ENCODE data around the gene LMAN1.

Gene LMAN1, protein sequence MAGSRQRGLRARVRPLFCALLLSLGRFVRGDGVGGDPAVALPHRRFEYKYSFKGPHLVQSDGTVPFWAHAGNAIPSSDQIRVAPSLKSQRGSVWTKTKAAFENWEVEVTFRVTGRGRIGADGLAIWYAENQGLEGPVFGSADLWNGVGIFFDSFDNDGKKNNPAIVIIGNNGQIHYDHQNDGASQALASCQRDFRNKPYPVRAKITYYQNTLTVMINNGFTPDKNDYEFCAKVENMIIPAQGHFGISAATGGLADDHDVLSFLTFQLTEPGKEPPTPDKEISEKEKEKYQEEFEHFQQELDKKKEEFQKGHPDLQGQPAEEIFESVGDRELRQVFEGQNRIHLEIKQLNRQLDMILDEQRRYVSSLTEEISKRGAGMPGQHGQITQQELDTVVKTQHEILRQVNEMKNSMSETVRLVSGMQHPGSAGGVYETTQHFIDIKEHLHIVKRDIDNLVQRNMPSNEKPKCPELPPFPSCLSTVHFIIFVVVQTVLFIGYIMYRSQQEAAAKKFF

DNA sequence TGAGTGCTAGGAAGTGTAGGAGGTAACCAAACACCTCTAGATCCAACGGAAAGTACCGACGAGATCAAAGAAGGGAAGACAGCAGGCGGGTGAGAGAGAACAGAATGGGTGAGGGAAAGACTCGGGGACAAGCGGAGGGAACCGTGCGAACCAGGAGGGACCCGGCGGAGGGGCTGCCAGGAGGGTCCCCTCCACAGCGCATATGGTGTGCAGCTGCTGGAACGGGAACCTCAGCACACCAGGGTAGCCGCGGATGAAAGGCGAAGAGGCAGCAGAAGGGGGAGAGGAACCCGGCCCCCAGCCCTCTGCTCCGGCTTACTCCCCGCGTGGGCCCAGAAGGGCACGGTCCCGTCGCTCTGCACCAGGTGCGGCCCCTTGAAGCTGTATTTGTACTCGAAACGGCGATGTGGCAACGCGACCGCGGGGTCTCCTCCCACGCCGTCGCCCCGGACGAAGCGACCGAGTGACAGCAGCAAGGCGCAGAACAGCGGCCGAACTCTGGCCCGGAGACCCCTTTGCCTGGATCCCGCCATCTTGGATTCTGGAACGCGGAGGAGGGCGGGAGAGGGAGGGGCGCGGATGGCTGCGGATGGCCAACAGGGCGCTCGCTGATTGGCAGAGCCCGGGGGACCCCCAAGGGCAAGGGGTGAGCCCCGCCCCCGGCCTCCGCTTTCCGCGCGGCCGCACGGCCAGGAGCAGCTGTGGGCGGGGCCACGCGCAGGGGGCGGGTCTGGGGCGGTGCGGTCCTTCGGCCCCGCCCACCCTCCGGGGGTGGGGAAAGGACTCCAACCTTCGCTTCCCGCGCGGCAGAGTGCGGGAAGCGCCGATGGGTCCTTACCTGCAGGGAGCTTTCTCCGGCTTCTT is at the start of gene LMAN1:
Gene LMAN1 (minus strand): TSS at position 554 of the 864 bp plus-strand sequence. CDS start 21 bp downstream, at position 533.
- in situ Hi-C loops (cut with MboI; ENCODE audit: low sequenced_read_pairs): no loop called here

DNA sequence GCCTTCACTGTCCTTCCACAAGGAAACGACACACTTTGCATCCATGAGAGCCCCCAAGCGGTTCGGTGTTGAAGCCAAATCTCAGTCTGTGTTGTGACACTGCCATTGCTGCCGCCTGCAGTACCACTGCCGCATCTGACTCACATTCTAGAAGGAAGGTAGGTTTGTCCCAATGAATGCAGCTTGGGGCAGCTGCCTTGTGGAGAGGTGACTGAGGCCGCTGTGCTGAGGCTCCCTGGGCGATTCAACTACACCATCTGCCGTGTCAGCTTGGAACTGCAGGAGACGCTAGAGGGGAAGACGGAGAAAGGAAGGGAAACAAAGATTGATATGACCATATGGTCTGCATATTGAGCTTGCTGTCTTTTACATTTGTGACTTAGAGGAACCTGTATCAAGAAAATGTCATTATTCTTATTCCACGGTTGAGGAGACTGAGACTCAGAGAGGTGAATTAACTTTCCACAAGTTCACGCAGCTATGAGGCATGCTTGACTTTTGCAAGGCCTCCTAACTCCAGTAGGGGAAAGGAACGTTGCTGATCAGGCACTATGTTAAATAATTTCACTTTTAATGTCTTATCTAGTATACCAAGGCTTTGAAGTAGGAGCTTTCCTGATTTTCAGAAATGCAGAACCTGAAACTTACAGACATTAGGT is 43.5 kb upstream of the LMAN1 start:
- in situ Hi-C loops (cut with MboI; ENCODE audit: low sequenced_read_pairs): no loop called here

DNA sequence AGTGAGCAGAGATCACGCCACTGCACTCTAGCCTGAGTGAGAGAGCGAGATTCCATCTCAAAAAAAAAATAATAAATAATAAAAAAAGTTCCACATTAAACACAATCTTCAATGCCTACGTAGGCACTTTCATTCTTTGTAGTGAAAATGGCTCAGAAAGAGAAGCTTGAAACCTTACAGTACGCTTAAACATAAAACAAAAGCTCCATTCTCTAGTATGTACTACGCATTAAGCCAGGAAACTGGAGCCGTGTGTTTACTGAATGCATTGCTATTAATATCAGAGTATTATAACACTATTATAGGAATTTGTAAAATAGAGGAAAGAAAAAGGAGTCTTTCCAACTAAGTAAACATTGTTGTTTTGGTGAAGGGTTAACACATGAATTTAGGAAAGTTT is 41.3 kb upstream of the LMAN1 start:
- in situ Hi-C loops (cut with MboI; ENCODE audit: low sequenced_read_pairs): no loop called here

DNA sequence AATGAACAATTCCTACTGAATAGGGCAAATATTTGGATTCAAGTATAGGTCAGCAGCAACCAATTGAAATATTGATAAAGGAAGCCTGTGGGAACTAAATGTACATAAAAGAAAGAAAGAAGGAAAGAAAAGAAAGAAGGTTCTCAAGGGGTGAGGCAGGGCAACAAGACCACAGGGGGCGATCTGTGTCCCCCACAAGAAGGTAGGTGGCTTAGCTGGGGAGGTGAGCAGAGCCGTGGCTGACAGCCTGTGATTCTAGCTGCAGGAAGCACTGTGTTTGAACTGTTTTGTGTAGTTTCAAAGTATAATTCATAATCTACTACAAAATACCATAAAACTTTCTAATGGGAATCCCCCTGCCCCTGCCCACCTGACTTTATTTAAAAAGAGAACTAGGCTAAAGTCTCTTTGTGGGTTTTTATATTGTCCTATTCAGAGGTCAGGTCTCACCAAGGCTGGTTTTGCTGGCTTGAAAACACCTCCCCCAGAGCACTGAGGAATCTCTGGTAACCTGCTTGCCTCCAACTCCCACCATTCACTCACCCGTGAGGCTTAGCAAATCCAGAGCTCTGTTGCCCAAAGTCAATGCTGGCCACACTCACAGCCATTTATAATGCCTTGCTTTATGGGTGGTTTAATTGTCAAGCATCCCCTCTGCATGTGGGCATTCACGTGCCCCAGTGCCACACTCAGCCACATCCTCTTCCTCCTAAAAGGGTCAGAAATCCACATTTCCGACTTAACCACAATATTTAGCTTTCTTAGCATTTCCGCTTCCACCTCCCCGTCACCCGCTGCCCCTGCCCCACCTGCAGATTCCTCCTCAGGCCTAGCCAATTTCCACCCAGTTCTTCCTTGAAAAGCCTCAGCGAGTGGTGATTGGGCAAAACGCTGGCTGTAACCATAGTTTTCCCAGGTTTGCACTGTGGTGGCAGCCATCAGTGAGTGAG is 36.4 kb upstream of the LMAN1 start:
- in situ Hi-C loops (cut with MboI; ENCODE audit: low sequenced_read_pairs): no loop called here

DNA sequence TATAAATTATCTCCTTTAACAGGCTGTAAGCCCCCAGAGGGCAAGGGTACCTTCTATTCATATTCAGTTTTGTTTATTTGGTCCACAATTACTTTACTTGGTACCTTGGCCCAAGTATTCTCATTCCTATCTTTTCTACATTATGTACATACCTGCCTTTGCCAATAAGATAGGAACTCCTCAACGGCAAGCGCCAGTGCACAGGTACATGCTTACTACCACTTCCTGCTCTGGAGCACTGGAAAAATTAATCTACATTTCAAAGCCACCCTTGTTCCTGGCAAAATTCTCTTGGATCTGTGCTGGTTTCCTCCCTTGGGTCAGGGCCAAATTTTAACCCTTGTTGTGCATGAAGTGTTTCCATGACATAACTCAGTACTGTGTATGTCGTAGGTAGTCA is 34.3 kb upstream of the LMAN1 start:
- in situ Hi-C loops (cut with MboI; ENCODE audit: low sequenced_read_pairs): no loop called here

DNA sequence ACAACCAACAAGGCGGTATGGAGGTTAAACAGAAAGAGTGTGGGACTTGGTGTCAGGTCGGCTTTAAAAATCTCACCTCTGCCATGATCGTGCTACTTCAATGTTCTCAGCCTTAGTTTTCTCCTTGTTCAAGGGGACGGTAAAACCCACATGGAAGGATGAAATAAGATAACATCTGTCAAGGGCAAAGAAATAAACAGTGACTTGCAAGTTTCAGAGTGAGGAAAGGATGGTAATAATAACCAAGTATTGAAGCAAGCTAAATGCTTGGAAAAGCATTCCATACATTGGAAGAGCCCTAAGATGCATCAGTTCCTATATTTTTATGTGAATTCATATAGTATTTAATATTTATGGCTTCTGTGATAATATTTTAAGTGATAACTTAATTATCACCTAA is 29.8 kb upstream of the LMAN1 start:
- in situ Hi-C loops (cut with MboI; ENCODE audit: low sequenced_read_pairs): no loop called here

DNA sequence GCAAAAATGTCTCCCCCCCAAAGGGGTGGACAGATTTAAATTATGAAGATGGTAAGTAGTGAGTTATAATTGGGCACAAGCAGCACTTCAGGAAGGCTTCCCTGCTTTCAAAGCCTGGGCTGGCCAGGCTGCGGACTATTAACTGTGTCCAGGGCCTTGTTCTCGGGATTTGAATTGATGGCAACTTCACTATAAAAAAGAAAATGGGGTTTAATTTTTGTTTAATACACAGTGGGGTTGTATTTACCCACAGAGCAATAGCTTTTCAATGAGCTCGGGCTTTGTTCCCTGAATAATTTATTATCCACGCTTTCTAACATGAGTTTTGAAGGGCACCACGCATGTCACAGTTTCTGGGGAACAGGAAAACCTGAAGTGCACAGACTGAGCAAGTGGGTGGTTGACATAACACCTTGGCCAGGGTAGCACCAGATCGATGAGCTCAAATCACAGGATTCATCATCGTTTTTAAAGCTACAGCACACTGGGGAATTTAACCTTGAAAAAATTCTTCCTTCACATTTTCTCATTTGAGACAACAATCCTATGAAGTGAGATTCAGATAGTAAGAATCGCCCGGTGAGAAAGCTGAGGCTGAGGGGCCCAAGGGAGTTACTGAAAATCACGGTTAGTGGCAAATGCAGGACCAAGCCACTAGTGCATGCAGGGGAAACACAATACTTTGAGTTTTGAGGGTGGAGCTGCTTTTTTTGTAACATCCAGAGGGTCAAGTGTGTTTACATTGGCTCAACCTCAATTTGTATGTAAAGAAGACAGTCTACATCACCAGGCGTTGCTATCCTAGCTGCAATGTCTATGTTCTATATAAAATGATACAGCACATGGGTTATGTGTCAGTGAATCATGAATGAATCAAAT is 28.9 kb upstream of the LMAN1 start:
- in situ Hi-C loops (cut with MboI; ENCODE audit: low sequenced_read_pairs): no loop called here

DNA sequence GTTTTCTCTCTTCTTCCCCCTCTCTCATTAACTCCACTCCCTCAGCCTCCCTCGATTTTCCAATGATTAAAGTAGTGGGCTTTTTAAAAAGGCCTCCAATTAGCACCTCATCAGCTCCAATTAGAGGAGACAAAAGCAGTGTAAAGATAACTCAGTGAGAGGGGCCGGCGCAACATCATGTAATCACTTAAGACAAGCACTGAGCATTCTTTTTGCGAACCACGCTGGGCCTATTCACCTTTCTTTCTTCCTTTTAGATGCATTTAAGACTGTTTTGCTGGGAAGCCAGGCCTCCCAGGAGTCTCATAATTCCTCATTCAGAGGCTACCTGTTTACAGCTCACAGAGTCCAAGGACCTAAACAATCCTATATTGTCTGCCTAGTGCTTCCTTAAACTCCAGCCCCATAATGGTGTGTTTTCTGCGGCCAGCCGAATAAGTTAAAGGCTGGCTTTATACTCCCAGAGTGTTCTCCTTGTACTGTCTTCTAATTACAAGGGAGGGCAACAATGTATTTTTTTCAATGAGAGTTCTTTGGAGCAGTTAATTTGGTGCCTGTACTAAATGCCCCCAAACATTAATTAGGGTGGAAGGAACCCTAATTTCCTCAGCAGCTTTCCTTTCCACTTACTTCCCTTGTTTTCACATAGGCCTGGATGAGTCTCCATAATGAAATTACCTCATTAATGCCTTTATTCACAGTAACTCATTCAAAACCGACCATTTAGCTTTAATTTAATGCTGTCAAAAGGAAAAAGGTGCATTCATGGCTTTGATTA is 28.0 kb upstream of the LMAN1 start:
- in situ Hi-C loops (cut with MboI; ENCODE audit: low sequenced_read_pairs): no loop called here

DNA sequence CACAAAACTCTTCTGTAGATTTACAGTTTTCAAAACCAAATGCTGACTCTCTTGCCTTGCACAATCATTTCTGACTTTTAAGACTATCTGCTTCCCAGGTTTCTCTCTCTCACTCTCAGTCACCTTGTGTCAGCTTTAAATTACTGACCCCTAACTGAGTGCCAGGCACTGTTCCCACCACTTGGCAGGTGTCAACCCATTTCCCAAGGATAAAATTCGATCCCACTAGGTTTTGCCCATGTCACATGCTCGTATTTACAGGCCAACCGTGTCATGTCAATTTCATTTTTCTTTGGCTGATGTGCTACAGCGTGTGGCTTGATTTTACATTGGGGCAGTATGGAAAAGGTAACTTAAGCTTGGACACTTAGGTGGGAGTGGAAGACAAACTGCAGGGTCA is 26.1 kb upstream of the LMAN1 start:
- in situ Hi-C loops (cut with MboI; ENCODE audit: low sequenced_read_pairs): no loop called here

DNA sequence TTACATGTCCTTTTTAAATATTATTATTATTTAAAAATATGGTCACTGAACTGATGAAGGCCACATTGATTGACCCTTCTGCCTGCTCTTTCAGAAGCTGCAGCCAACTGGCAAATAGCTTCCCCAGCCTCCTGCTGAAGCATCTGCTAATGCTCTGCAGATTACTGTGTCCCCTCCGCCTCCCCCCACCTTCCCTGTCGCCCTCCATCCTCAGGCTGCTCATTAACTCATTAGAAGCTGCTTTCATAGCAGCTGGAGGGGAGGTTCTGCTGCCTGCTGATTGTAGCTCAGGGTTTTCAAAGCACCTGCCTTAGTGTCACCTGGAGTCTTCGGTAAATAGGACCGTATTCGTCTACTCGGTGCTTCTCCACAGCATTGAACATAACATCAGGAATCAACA is 24.8 kb upstream of the LMAN1 start:
- in situ Hi-C loops (cut with MboI; ENCODE audit: low sequenced_read_pairs): no loop called here

DNA sequence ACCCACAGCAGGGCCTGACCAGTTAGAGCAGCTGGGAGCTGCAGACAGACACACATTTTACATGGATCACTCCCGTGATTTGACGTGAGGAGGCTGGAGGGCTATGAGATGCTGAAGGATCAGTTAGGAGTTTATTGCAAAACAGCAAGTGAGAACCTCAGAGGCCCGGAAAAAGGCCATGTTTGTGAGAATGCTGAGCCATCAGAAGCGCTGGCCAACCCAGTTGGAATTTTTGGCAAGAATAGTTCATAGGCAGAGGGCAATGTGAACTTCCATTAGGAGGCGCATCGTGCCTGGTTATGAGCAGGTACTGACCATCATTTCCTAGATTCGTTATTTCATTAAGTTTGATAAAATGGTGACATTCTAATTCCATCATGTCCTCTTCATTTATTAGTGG is 23.3 kb upstream of the LMAN1 start:
- in situ Hi-C loops (cut with MboI; ENCODE audit: low sequenced_read_pairs): no loop called here

DNA sequence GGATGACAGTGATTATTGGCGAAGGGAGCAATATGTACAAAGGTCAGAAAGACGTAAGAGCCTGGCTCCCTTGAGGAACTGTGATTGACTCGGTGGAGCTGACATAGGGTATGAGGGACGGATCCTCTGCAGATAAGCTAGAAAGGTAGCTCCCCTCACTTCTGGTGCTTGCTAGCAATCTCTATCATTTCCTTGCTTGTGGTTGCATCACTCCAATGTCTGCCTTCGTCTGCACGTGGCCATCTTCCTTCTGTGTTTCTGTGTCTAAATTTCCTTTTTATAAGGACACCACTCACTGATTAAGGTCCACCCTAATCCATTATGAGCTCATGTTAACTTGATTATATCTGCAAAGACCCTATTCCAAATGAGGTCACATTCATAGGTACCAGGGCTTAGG is 22.9 kb upstream of the LMAN1 start:
- in situ Hi-C loops (cut with MboI; ENCODE audit: low sequenced_read_pairs): no loop called here

DNA sequence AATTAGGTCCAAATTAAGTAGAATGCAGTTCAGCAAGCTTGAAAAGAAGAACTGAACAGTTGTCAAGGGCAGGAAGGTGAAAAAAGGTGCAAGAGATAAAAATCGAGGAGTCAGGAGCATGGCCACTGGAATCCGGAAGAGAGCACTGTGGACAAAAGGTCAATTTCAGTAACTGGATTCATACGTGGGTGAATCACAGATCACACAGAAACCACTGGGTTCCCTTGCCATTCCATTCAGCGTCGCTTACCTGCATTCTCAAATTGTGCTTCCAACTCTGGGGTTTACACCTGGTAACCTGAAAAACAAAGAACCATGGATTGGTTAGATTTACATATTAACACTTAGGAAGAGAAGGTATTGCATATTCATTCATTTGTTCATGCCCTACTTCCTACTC is 21.6 kb upstream of the LMAN1 start:
- in situ Hi-C loops (cut with MboI; ENCODE audit: low sequenced_read_pairs): no loop called here

DNA sequence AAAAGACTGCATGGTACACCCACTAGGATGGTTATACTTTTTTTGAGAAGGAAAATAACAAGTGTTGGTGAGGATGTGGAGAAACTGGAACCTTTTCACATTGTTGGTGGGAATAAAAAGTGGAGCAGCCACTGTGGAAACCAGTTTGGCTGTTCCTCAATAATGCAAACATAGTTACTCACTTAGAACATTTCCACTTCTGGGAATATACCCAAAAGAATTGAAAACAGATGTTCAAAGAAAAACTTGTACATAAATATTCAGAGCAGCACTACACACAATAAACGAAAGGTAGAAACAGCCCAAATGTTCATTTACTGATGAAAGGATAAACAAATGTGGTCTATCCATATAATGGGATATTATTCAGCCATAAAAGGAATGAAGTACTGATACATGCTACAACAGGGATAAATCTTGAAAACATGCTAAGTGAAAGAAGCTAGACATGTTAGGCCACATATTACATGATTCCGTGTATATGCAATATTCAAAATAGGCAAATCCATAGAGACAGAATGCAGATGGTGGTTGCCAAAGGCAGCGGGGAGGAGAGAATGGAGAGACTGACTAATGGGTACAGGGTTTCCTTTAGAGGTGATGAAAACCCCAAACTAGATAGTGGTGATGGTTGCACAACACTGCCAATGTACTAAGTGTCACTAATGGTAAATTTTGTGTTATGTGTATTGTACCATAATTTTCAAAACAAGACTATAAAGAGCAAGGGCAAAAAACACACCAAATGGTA is 20.9 kb upstream of the LMAN1 start:
- in situ Hi-C loops (cut with MboI; ENCODE audit: low sequenced_read_pairs): no loop called here

DNA sequence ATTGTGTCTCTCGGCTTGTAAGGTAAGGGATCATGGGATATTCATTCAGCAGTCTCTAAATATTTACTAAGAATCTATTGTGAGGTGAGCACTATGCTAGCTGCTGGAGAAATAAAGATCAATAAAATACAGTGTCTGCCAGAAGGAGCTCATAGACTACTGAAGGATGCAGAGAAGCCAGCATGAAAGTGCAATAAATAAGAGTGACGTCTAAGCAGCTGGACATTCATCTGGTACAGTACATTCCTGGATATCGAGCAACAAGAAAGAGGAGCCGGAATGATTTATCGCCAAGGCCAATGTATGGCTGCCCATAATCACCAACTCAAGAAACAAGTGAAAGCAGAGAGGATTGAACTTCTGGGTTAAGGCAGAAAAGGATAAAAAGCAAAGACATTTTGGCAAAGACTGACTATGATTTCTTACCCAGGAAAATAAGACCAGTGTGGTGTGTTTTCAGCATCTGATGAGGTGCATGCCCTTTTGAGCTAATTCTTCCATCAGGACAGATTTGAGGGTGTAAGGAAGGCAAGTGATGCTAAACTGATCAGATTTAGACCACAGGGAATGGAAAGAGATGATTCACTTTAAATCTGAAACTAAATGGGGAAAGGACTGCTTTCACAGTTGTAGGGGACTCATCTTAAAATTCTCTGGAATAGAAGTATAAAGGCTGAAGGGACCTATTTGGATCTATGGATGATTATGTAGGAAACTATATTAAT is 18.7 kb upstream of the LMAN1 start:
- in situ Hi-C loops (cut with MboI; ENCODE audit: low sequenced_read_pairs): no loop called here

DNA sequence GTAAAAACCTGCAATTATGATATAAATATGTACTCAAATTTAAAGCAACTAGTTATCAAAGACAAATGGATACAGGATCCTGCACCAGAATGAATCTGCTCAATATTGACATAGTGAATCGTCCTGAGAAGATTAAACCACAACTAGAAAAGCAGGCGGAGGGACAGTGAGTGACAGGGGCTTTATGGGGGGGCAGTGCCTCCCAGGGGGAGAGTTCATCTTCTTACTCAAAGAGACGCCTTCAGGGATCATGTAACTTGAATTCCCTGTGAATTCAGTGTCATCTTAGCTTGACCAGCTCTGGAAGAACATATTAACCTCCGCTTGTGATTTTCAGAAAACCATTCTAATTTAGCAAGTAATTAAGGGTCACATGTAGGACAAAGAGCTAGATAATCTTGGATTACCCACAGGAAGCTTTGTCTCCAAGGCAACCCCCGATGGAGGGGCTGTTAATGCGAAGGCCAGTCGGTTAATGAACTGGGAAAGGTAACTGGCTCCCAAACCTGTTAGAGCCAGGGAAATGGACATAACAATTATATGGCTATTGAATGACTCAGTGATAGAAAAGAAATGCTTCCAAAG is 17.4 kb upstream of the LMAN1 start:
- in situ Hi-C loops (cut with MboI; ENCODE audit: low sequenced_read_pairs): no loop called here

DNA sequence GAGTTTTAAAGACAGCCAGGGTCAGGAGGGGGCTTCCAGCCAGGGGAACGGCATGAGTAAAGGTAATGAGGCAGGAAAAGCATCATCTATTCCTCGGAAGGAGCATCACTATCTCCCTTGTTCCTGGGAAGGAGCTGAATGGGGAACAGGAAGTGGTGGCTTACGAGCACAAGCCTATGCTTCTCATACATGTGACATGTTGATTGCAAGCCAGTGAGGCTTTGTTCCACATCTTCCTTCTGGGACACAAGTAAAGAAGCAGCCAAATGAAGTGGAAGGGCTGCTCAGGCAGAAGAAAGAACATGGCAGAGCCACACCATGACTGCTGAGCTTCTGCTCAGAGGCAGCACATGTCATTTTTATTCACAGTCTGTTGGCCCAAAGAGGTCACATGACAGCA is 15.1 kb upstream of the LMAN1 start:
- in situ Hi-C loops (cut with MboI; ENCODE audit: low sequenced_read_pairs): no loop called here

Data from hTERT RPE-1 (cell line).